GM19351 (cell line): ENCODE measurements around the gene ATF6B.
A peak's percentile ranks its signal among the peaks of the same experiment; 100 is the strongest.
"Not testable (repeated sequence)": the region's sequence is repeated elsewhere in the genome, so short reads cannot be mapped to it uniquely, and the experiment has no call there.

Source experiments
- ATAC-seq: cut with Tn5 transposase; IDR thresholded peaks from one replicate; pipeline ENCODE4 v1.9.1; 2021; ENCODE audit warnings: mild to moderate bottlenecking, moderate library complexity; ENCODE audit not compliant: unreplicated experiment

ATF6B gene

DNA sequence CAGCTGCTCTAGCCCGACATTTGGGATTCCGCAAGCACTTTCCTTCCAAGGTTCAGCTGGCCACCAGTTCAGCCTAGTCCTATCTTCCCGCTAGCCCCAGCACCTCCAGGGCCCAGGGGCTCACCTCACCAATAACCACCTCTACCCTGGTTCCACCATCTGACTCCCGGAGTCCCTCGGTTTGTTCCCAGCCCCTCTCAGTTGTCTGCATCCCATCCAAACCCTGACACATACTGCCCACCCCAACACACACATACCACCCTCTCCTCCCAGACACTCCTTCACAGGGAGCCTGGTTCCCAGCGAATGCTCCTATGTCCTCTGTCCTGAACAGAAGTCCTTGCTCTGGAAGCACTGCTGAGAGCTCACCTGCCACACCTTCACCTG, 19.3 kb downstream of the ATF6B start:
- no peak for ATAC-seq

DNA sequence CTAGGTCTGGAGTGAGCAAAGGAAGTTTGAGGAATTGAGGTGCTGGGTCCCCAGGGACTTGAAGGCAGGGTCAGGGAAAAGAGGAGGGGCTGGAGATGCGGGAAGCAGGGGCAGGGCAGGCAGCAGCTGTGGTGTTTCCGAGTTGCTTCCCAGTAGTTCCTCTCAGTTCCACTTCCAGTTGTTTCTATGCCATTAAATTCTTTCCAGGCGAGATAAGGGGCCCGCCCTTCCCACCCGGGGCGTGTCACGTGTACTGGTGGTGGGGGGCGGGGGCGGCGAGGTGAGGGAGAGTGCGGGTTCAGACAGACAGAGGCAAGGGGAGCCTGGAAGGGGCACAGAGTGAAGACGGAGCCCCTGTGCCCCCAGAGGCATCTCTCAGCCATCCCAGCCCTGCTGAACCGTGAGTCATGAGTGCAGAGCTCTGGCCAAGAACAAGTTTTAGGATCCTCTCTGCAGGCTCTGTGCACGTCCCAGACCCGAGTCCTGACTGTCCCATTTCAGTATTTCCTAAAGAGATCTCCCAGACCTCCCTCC, 19.9 kb downstream of the ATF6B start:
- ATAC-seq, result no peak

DNA sequence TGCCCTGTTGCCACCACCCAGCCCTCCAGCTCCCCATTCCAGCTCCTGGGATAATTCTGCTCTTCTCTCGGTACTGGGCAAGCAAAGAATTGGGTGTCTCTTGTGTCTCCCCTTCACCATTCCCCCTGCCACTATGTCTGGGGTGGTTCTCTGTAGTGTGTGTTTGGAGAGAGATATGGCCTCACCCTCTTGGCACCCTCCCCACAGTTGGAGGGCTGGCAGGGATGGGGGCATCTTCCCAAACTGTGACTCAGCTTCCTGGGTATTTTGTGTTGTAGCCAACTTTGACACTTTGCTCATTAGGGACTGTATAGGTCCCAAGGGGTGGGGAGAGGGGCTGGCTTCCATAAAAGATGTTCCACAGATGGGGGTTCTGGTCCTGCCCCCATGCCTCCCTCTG, 20.6 kb downstream of the ATF6B start:
- ATAC-seq, result no peak

DNA sequence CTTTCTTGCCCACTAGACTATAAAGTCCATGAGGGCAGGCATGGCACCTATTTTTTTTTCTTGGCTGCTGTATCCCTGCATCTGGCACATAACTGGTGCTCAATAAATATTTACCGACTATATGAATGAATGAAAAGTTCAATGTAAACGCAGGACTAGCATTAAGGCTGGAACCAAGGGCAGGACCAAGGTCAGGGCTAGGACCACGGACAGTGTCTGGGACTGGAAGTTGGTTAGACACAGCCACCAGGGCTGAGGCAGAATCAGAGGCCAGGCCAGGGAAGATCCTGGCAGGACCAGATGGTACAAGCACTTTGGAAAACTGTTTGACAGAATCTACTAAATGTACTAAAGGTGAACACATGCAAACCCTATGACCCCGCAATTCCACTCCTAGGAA, 22.6 kb downstream of the ATF6B start:
- ATAC-seq, result no peak

DNA sequence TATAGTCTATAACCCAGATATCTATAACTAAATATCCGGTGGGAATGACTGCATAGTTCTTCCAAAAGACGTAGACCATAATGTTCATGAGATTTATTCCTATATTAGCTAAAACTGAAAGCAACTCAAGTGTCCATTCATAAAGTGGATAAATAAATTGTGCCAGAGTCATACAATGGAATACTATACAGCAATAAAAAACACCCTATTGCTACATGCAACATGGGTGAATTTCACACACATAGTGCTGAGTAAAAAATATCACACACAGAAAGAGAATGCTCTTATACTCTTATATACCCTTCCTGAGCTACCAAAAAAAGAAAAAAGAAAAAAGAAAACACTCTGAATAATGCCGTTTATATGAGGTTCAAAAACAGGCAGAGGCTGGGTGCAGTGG, 25.8 kb downstream of the ATF6B start:
- ATAC-seq, result no peak

DNA sequence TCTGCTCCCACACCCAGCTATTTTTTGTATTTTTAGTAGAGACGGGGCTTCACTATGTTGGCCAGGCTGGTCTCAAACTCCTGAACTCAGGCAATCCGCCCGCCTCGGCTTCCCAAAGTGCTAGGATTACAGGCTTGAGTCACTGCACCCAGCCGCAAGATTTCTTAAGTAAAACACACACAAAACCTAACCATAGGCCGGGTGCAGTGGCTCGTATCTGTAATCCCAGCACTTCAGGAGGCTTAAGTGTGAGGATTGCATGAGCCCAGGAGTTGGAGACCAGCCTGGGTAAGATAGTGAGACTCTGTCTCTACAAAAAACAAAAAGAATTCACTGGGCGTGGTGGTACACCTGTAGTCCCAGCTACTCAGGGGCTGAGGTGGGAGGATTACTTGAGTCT, 27.8 kb downstream of the ATF6B start:
- not testable (repeated sequence) for ATAC-seq

DNA sequence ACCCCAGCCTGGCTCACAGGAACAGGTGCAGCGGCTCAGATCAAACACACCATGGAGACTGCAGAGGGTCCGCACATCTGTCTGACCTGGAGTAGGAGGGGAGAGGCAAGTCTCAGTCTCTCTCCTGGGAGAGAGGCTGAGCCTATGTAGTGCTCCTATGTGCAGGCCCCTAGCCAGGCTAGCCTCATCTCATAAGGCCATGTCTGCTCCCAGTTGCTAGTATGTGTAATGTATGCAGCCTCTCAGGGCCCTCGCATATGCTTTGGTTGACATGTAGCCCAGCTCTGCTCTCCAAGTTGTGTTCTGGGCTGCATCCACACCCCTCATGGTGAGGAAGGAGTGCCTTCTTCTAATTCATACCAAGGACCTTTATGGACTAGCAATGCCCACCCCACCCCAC, 30.7 kb downstream of the ATF6B start:
- ATAC-seq, result no peak

DNA sequence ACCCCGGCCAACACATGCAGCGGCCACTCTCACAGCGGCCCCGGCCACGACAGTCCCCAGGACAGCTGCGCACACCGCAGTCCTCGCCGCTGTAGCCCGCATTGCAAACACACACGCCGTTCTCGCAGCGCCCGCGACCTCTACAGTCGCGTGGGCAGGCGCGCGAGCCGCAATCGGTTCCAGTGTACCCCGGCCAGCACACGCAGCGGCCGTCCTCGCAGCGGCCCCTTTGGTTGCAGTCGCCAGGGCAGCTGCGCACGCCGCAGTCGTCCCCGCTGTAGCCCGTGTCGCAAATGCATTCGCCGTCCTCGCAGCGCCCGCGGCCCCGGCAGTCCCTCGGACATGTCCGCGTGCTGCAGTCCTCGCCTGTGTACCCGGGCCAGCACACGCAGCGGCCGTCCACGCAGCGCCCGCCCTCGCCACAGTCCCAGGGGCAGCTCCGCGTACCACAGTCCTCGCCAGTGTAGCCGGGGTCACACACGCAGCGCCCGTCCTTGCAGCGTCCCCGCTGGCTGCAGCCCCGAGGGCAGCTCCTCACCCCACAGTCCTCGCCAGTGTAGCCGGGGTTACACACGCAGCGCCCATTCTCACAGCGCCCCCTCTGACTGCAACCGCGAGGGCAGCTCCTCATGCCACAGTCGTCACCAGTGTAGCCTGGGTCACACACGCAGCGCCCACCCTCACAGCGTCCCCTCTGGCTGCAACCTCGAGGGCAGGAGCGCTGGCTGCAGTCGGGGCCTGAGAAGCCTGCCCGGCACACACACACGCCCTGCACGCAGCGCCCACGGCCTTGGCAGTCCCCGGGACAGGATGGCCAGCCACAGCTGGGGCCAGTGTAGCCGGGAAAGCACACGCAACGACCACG, 31.4 kb downstream of the ATF6B start:
- ATAC-seq, result no peak

DNA sequence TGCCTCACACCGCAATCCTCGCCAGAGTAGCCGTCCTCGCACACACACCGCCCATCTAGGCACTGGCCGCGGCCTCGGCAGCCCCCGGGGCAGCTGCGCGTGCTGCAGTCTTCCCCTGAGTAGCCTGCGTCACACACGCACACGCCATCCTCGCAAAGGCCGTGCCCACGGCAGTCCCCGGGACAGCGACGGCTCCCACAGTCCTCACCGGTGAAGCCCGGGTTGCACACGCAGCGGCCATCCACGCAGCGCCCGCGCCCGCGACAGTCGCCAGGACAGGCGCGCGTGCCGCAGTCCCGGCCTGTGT, 32.0 kb downstream of the ATF6B start:
- ATAC-seq, result no peak

DNA sequence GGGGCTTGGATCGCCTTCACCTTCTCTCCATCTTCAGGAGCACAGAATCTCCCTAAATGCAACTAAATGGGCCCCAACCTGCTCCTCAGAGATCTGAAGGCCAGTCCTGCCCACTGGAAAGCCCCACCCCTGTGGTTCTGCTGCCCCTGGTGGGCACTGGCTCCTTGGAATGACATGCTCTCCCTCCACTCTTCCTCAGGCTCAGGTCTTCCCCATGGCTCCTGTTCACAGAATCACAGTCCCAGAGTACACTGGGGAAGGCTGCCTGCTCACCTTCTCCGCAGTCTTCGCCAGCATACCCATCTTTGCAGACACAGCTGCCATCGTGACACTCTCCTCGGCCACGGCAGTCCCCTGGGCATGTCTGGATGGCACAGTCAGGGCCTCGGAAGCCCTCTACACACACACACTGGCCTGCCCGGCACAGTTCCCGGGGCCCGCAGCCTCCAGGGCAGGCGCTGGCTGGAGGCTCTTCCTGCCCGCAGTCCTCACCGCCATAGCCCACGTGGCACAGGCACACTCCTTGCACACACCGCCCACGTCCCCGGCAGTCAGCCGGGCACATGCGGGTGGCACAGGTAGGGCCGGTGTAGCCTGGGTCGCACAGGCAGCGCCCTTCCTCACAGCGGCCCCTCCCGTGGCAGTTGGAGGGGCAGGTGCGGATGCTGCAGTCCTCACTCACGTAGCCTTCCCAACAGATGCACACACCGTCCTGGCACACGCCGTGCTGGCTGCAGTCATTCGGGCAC, 32.5 kb downstream of the ATF6B start:
- ATAC-seq, result no peak

DNA sequence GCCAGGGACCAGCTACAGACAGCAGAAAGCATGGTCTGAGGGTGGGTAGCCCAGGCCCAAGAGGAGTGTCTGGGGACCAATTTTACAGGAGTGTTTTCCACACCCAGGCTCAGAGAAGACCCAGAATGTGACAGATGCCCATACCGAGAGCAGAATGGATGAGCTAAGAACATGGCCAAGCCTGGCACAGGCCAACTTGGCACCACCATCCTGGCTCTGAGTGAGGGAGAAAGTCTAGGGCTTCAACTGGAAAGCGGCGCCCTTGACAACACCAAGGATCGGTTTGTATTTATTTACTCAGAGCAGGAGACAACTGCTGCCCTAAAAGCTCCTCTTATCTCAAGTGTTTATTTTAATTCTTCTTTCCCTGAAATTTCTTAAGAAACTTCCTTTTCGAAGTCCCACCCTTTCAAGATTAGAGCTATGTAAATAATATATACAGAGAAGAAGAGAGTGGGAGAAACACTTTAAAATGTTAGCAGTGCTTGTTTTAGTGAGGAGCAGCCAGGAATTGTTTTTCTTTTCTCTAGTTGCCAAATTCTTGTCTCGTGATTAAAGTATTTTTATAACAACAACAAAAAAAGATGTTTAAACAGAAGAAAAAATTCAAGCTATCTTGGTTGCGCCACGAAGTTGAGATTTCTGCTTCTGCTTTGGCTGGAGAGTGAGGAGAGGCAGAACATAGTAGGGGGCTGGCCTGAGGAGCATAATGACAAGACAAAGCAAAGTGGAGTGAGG, 35.1 kb downstream of the ATF6B start:
- no peak for ATAC-seq

DNA sequence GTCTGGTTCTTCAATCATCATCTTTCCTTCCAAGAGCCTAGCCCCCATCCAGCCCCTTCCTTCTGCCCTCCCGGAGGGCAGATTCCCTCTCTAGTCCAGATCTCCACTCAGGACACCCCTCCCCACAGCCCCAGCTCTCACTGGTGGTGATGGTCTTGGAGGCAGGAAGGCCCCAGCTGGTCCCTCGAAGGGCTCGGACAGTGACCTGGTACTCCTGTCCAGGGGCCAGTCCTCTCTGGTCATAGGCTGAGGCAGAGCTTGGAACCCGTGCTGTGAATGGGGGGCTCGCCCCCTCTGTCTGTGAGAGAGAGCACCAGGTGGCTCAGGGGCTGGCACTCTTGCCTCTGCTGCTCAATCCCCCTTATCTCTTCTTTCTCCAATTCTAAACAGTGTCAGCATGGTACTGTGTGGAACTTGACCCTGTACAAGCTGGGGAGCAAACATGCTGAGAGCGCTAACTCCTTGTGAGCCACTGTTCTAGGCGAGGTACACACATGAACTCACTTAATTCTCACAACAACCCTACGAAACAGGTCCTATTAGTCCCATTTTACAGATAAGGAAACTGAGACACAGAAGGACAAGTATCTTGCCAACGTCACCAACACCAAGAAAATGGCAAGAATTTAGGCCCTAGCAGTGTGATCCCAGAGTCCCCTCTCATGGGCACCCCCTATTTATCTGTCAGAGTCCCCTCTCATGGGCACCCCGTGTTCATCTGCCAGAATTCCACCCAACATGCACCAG, 38.8 kb downstream of the ATF6B start:
- no peak for ATAC-seq

DNA sequence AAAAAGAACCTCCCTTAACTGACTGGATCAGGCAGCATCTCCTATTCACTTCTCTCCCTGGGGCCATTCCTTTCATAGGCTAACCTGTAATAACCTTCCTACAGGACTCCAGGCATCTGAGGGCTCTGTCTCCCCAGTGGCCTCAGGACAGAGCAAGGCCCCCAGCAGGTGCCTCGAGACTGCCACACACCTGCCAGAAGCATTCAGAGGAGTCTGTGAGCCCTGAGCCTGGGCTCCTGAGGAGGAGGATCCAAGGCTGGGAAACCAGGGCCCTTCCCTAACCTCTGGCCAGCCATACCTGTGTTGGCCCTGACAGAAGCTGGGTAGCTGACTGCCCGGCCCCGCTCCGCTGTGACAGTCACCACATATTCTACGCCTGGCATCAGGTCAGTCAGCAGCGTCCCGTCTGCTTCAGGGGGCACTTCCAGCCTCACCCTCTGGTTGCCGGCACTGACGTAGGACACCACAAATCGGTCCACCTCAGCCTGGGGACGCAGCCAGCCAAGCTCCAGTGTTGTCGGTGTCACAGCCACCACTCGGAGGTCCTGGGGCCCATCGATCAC, 39.5 kb downstream of the ATF6B start:
- ATAC-seq, result no peak

DNA sequence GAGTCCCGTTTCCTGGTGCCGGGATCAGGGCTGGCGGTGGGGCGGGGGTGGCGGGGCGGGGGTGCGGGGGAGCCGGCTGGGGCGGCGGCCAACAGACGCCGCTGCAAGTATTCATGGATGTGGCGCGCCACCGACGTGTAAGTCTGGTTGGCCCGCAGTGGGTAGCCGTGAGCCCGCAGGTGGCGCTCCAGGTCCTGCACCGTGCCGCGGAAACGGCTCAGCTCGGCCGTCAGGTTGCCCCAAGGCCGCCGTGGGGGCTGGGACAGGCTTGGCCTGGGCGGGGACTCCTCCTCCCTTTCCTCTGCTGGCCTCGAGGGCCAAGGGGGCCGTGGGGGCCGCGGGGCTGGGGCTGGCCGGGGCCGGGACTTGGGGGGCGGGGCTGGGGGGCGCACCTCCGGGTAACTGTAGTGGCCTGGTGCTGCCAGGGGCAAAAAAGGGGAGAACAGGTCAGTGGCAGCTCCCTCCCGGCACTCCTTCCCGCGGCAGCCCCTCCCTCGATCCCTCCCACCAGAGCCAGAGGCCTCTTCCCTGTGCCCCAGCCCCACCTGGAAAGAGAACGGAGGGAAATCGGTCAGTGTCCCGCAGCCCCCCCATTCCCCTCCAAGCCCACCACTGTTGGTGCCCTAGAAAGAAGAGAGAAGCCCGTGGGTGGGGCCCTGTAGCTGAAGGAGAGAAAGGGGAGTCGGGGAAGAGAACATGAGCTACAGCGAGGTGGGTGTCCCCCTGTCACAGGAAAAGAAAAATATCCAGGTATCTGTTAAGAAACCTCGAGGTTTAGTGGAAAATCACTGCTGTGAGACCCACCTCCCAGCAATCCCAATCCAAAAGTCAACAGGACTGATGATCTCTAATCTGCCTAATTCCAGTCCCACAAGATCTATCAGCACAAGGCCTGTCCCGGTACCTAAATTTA, 40.2 kb downstream of the ATF6B start:
- ATAC-seq, result no peak

DNA sequence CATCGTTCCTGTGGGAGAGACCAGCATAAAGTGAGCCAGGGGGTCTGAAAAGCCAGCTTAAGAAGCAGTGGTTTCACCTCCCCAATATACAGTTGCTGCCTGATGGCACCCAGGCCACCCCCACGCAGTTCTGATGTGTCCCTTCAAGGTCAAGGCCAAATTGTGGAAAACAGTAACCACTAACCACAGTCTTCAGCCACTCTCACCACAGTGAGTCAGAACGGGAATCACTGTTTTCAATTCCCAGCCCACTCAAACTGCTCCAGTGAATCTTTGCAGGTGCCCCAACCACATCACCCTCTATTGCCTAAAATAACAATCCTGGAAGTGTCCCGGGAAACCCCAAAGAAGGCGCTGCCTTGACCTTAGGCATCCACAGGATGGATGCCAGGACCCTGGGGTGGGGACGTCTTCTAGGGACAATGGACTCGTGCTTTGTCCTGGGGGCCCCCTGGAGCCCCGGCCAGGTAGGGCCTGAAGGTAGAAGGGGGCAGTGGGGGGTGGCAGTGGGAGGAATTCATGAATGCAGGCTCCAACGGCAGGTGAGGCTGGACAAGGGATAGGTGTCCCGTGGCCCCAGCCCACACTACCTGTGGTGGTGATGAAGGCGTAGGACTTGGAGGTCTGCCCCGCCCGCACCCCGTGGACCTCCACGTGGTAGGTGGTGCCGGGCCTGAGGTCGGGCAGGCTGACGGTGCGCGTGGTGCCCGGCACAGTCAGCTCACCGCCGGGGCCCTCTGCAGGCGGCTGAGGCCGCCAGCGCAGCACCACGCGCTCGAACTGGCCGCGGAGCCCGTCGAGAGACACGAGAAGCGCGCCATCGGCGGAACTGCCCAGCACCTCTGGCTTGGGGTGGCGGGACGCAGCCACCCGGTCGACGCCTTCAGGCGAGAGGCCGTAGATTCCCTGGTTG, 41.1 kb downstream of the ATF6B start:
- ATAC-seq, result peak; percentile 68

DNA sequence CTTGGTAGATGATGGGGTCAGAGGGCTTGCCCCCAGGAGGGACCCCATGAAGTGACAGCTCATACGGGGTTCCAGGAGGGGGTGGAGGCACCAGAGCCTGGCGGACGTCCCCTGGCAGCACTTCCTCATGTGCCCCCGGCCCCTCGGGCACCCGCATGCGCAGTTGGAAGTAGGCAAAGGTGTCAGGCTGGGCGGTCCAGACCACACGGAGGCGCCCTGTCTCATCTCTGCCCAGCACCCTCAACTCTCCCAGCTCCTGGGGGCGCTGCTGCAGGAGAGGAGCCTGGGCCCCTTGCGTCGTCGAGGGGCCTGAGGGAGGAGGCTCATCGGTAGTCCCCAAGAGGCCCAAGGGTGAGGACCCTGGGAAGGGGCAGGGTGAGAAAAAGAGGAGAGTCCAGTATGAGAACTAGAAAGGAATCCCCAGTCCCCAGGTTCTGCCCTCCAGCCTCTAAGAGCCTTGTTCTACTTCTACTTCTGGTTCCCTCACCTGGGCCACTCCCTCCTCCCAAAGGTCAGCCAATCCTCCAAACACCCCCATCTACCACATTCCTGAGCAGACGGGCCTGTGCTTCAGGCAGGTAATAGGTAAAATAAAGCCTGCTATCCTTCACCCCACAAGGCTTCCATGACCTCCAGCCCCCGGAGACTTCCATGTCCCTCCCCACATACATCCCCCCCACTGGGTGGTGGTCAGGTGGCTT, 42.1 kb downstream of the ATF6B start:
- no peak for ATAC-seq

DNA sequence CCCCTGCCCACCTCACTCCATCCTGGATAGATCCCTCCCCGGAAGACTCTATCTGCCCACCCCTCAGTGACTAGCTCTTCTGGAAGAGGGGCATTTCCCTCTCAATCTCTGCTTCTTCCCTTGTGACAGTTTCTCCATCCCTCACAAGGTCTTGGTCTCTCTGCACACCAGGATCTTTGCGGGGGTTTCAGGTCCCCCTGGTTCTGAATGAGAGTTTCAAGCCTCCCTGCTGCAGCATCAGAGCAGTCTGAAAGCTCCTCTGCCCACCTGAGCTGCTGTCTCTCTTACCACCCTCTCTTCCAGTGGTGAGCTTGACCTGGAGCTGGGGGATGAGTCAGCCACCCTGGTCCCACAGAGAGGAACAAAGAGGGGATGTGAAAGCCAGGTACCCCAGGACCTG, 43.3 kb downstream of the ATF6B start:
- ATAC-seq, result no peak
